Posterior cingulate gyrus (tissue), 11 donors: ENCODE results near the gene SLC26A3.

Experiments
- DNase-seq, 10 donors: peaks; one replicate each; pipeline versions ENCODE4 v3.0.0 to v3.0.0-alpha.2; 2020 to 2021; ENCODE audit warnings: mixed read lengths in 3 of 10
- intact Hi-C: fragments of 100-400 bp; cut with DNase I; formaldehyde crosslinking; loops from one replicate; pipeline ENCODE4 v1.15.1; 2023

The SLC26A3 gene

GRCh38 chr7:107758667-107759066, 44.4 kb downstream of the SLC26A3 start:
- DNase-seq: no peak
- intact Hi-C loops: no loop called here

GRCh38 chr7:107754642-107755041, 48.4 kb downstream of the SLC26A3 start:
- intact Hi-C loops: no loop called here
- no peak for DNase-seq

- no peak for DNase-seq
- intact Hi-C loops: no loop called here
Observed at GRCh38 chr7:107751113-107751512, 51.9 kb downstream of the SLC26A3 start.

GRCh38 chr7:107746006-107746405, 57.0 kb downstream of the SLC26A3 start:
- no peak for DNase-seq
- intact Hi-C loops: loop anchor here (10.0 kb wide), 2 partner anchors 399 to 571 kb away; no protein-coding TSS in a partner anchor

GRCh38 chr7:107744345-107744750, 58.7 kb downstream of the SLC26A3 start:
- DNase-seq: no peak
- intact Hi-C loops: loop anchor here (5.0 to 10.0 kb wide), 4 partner anchors 128 to 570 kb away; partner anchors contain the start of gene BCAP29

GRCh38 chr7:107743567-107744344, 59.3 kb downstream of the SLC26A3 start, which contains the start of gene CBLL1:
CBLL1 (plus strand) TSS chr7:107744142; CDS start chr7:107744164, 22 bp downstream.
- DNase-seq: peak; percentile 92 to 99 (median 96)
- intact Hi-C loops: loop anchor here (5.0 to 10.0 kb wide), 4 partner anchors 129 to 569 kb away; partner anchors contain the start of gene BCAP29

- intact Hi-C loops: loop anchor here (5.0 to 10.0 kb wide), 4 partner anchors 129 to 568 kb away; partner anchors contain the start of gene BCAP29
- DNase-seq: peak; percentile 34 to 93 (median 52)
Observed at GRCh38 chr7:107742678-107743566, 60.1 kb downstream of the SLC26A3 start.

- intact Hi-C loops: loop anchor here (10.0 kb wide), 1 partner anchor 163 kb away; the partner anchor contains the start of genes COG5 and DUS4L
- no peak for DNase-seq
Observed at GRCh38 chr7:107728276-107728675, 74.7 kb downstream of the SLC26A3 start.

GRCh38 chr7:107726356-107727130, 76.5 kb downstream of the SLC26A3 start:
- intact Hi-C loops: loop anchor here (10.0 kb wide), 1 partner anchor 162 kb away; the partner anchor contains the start of genes COG5 and DUS4L
- peak in 1 of 10 donors; percentile 13 for DNase-seq

GRCh38 chr7:107725138-107725740, 77.8 kb downstream of the SLC26A3 start:
- DNase-seq: peak in 4 of 10 donors; percentile 16 to 38 (median 28)
- intact Hi-C loops: loop anchor here (2.0 to 10.0 kb wide), 2 partner anchors 160 to 262 kb away; partner anchors contain the start of genes COG5 and DUS4L

GRCh38 chr7:107723255-107723654, 79.8 kb downstream of the SLC26A3 start:
- intact Hi-C loops: loop anchor here (10.0 kb wide), 1 partner anchor 158 kb away; the partner anchor contains the start of genes COG5 and DUS4L
- no peak for DNase-seq

- intact Hi-C loops: loop anchor here (10.0 kb wide), 1 partner anchor 156 kb away; the partner anchor contains the start of genes COG5 and DUS4L
- DNase-seq: no peak
Observed at GRCh38 chr7:107721286-107721685, 81.7 kb downstream of the SLC26A3 start.

- no peak for DNase-seq
- intact Hi-C loops: no loop called here
Observed at GRCh38 chr7:107718456-107719193, 84.4 kb downstream of the SLC26A3 start.

- DNase-seq: no peak
- intact Hi-C loops: no loop called here
Observed at GRCh38 chr7:107715531-107715930, 87.5 kb downstream of the SLC26A3 start.
